Measurements from ENCODE around the gene SDS.

SDS gene

DNA sequence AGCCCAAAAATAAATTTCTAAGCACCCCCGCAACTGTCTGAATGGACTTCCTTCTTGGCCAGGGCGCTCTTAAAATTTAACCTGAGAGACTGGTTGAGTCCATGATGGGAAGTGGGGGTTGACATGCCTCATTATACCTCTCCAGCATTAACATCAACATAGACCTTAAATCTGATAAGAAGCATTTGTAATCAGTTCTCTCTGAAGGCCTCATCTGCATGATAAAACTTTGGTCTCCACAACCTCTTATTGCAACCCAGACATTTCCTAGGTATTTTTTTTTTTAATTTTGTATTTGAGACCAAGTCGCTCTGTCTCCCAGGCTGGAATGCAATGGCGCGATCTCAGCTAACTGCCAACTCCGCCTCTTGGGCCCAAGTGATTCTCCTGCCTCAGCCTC lies 58.4 kb downstream of the SDS start:
- no peak for DNase-seq
